SKM-1 treated with dmso at 0.1 percent for 144 hours (cell line): ENCODE measurements around the gene NTN1.
A peak's percentile ranks its signal among the peaks of the same experiment; 100 is the strongest.
"Not testable (repeated sequence)": the region's sequence is repeated elsewhere in the genome, so short reads cannot be mapped to it uniquely, and the experiment has no call there.

ENCODE experiments used
- DNase-seq: peaks from one replicate; lab custom pipeline; 2025; ENCODE audit not compliant: unreplicated experiment; lab: John Stamatoyannopoulos, UW

NTN1 gene

GRCh38 chr17:9021158-9021991 is at the start of gene NTN1:
TSS of gene NTN1 (plus strand) at chr17:9021510. CDS start at chr17:9022374, 864 bp downstream.
- DNase-seq: no peak

- no peak for DNase-seq
These were observed 46.1 kb upstream of the NTN1 start for GRCh38 chr17:8975091-8975725.

- DNase-seq: no peak
These were observed 44.7 kb upstream of the NTN1 start for GRCh38 chr17:8976638-8977037.

DNA sequence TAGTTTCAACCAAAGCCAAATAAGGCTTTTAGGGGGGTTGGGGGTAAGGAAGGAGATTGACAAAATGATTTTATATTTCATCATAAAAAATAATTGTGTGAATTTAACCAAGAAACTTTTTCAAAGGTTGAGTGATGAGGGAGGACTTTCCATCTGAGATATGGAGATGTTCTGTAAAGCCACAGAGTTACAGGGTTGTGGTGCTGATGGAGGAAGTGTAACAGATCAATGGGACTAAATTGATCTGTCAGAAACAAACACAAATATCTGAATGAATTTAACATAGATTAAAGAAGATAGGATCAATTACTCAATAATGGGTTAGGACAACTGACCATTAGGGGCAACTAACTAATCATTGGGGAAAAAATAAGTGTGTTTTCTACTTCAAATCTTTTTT is 41.6 kb upstream of the NTN1 start:
- no peak for DNase-seq

- no peak for DNase-seq
These were observed 39.9 kb upstream of the NTN1 start for GRCh38 chr17:8981443-8981842.

DNA sequence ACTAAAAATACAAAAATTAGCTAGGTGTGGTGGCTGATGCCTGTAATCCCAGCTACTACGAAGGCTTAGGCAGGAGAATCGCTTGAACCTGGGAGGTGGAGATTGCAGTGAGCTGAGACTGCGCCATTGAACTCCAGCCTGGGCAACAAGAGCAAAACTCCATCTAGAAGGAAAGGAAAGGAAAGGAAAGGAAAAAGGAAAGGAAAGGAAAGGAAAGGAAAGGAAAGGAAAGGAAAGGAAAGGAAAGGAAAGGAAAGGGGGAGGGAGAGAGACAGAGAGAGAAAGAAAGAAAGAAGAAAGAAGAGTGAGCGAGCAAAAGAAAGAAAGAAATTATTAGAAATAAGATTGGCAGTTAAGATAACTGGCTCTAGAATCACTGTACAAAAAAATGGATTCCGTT is 37.1 kb upstream of the NTN1 start:
- DNase-seq: not testable (repeated sequence)

DNA sequence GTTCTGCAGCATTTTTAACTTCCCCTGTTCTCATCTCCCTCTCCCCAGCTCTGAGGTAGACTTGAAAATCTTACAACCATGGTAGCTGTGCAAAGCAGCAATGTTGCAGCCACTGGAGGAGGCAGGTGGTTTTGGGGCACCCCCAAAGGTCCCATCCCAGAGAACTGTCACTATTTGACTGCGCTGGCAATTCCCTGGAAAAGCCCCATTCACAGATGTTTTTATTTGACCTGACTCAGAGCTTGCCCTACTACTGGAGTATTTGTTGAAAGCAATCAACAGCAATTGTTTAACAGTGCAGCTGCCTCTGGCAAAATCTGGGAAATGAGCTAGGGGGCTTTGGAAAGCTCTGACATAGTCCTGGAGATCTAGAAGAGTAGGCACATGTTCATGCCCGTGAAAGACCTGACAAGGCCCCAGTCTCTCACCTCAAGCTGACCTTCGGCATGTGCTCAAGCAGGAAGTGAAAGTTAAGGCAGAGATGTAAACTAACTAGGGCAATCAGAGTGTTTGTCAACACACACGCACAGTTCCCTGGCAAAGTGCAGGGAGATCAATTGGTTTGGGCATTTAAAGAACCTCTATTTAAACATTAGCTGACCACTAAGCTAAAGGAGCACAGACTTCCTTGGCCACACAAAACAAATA is 36.1 kb upstream of the NTN1 start:
- peak; percentile 3 for DNase-seq

- DNase-seq: no peak
These were observed 35.0 kb upstream of the NTN1 start for GRCh38 chr17:8986295-8986694.

DNA sequence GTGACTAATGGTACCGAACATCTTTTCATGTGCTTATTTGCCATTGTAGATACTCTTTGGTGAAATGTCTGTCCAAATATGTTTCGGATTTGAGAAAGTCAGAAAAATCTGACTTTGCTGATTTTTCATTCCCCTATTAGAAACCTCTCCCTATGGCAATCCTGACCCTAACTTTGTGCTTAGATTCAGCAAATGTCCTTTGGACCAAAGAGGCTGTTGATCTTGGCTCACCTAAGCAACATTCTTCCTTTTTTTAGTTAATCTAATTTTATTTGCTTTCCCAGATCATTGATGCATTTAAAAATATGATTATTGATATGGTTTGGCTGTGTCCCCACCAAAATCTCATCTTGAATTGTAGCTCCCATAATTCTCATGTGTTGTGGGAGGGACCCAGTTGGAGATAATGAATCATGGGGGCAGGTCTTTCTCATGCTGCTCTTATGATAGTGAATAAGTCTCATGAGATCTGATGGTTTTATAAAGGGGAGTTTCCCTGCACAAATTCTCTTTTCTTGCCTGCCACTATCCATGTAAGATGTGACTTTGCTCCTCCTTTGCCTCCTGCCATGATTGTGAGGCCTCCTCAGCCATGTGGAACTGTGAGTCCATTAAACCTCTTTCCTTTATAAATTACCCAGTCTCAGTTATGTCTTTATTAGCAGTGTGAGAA is 32.9 kb upstream of the NTN1 start:
- DNase-seq: not testable (repeated sequence)

GRCh38 chr17:8991514-8992285 is 29.6 kb upstream of the NTN1 start:
- peak; percentile 13 for DNase-seq

DNA sequence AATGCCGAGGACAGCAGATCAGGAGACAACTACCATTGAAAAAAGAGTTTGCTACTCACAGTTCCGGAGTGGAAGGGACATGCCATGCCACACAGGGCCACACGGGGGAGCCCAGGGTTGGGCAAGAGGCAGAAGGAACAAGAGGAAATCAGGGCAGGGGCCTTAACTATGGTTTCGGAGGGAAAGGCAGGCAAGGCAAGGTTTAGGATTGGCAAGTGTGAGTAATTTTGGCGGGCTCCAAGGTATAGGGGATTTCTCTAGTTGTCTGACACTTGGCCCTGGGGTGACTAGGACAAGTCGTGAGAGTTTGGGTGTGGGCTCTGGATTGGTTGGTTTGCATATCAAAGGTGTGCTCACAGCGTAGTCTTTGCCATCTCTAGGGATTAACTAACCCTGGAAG is 27.0 kb upstream of the NTN1 start:
- DNase-seq: peak; percentile 6

DNA sequence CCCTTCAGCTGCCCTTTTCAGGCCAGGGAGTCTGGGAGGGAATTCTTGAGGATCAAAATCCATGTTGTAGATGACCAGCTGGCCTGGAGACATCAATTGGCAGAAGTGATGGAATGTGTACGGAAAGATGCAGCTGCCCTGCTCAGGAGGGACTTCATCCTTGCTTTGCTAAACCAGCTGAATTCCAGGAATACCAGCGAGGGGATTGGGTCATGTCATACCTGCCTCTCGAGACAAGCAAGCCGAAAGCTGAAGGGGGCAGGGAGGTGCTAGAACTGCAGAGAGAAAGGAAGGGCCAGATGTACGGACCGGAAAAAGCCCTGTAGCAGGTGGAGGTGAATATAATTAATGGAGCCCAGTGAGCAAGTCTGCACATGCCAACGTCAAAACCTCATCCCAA is 25.6 kb upstream of the NTN1 start:
- DNase-seq: no peak

DNA sequence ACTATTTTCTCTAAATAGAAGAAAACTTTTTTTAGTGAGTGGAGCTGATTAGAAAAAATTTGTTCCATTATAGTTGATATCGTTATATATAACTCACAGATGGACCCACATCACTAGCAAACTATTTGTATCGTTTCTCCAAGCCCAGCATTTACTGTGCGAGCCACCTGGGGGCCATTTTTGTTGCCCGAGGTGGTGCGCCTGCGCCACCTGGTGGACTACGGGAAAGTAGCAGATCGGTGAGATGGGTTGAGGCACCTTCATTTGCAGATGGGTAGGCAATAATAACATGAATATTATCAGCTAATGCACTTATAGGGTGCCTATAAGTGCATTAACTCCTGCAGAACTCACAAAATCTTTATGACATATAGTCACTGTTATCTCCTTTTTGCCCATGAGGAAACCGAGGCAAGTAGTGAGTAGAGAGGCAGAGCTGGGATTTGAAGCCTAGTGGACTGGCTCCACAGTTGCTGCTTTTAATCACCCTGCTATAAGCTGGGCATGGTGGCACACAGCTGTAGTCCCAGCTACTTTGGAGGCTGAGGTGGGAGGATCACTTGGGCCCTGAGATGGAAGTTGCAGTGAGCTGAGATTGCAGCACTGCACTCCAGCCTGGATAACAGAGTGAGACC is 23.2 kb upstream of the NTN1 start:
- peak; percentile 16 for DNase-seq

- no peak for DNase-seq
These were observed 19.8 kb upstream of the NTN1 start for GRCh38 chr17:9001559-9001958.

- no peak for DNase-seq
These were observed 19.1 kb upstream of the NTN1 start for GRCh38 chr17:9002227-9002605.

DNA sequence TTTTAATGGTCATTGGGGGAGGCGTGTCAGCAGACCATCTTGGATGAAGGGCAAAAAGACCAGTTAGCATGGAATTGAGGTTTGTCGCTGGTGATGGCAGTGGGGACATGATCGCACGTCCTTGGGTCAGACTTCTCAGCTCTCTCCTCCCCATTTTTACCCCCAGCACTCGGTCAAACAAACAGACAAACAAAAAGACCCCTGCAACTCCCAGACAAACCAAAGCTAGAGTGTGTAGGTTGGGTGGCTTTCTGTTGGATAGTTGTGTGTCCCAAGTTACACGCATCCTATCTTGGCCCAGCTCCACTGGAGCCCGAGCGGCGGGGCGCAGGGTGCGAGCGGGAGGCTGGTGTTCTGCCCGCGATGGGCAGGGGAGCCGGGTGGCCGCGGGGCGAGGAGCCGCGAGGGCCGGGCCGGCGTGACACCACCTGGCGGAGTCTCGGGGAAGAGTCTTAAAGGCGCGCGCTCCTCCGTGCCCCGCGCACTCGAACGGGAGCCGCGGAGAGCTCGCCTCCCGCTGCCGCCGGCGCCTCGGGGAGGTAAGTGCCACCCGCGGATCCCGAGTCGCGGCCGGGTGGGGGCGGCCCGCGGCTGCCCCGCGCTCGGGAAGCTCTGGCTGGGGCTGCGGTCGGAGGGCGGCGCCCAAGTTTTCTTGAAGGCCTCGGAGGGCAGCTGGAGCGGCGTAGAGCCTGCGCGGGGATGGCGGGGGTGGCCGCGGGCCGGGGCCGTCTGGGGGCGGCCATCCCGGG is 18.5 kb upstream of the NTN1 start:
- no peak for DNase-seq

DNA sequence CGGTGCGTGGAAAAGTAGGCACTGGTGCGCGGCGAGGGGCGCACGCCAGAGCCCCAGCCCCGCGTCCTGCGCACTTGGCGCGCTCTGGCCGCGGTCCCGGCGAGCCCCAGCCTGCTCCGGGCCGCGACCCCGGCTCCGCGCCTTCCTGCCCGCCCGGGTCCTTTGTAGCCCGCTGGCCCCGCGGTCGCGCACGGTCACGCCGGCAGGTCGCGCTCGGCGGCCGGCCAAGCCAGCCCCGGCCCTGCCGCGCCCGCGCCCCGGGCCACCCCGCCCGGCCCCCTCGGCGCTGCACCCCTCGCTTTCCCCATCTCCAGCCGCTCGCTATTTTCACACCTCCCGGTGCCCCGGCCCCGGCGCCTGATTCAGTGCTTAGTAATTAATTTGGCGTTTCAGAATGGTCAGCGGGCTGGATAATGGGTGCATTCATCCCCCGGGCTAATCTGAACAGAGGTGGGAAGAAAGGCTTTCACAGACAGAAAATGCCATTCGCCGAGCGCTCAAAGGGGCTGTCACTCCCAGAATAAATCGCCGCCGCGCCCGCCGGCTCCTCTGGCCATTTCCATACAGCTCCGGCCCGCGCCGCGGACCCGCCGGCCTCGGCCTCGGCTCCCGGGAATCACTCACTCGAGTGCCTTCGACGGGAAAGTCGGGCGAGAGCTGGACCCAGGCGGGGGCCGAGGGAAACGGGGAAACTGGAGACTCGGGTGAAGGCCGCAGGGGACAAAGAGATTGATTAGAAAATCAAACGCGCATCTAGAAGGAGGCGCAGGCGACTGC is 17.8 kb upstream of the NTN1 start:
- DNase-seq: no peak

- no peak for DNase-seq
These were observed 17.0 kb upstream of the NTN1 start for GRCh38 chr17:9004132-9004960.
